ENCODE results near the gene GABRG3. TPM values are rescaled to one million over a fixed set of nuclear protein-coding genes. Genes with fewer than 3 reads are reported as not detected.

The GABRG3 gene
- not detected for total RNA-seq
- not detected for polyA plus RNA-seq
- long read RNA-seq, donor 1 = 0 reads
- long read RNA-seq, donor 2 = 0 reads
- long read RNA-seq, donor 3 = 0 reads

DNA sequence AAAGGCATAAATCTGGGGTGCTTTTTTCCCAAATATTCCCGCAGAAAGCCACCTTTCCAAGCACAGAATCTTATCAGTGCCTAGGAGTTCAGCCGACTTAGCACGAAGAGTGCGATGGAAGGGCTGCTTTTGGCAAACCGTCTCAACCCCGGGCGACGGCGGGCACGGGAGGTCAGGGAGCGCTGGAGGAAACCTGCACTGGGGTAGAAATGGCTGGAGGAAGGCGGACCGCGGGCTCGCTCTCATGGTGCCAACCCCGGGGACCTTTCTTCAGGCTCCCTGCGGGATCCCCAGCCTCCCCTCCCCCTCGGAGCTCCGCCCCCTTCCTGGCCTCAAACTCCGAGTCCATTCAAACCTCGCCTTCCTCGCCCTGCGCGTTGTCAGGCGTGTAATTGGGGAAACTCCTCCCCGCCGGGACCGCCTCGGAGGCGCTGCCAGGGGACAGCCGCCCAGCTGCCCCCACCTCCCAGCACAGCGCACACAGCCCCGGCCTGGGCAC is at the start of gene GABRG3:
Gene GABRG3, plus strand, starts transcription at position 470 of the 499 bp plus-strand sequence.
- peaks cover 4 to 57% (median 30%) of the 10 kb centered on the region in 9 donors for H3K27me3 ChIP-seq
- DNase-seq (no peak), ATAC-seq (no peak)
- H3K4me3 ChIP-seq = peak within 1 kb of the TSS in 1 of 12 donors; percentile 33
- TF ChIP-seq POLR2A (IDR thresholded peaks at IDR 0.05) = no peak
- TF ChIP-seq, protein P1, sequence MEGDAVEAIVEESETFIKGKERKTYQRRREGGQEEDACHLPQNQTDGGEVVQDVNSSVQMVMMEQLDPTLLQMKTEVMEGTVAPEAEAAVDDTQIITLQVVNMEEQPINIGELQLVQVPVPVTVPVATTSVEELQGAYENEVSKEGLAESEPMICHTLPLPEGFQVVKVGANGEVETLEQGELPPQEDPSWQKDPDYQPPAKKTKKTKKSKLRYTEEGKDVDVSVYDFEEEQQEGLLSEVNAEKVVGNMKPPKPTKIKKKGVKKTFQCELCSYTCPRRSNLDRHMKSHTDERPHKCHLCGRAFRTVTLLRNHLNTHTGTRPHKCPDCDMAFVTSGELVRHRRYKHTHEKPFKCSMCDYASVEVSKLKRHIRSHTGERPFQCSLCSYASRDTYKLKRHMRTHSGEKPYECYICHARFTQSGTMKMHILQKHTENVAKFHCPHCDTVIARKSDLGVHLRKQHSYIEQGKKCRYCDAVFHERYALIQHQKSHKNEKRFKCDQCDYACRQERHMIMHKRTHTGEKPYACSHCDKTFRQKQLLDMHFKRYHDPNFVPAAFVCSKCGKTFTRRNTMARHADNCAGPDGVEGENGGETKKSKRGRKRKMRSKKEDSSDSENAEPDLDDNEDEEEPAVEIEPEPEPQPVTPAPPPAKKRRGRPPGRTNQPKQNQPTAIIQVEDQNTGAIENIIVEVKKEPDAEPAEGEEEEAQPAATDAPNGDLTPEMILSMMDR (IDR thresholded peaks at IDR 0.05) = no peak
- no peaks in the 10 kb centered on the region for H3K36me3 ChIP-seq
- intact Hi-C loops (cut with DNase I) = loop anchor here in 1 of 10 donors (10.0 kb wide), 1 partner anchor 64 kb away; no protein-coding TSS in a partner anchor
- WGBS, 4 donors = 2 to 5% (median 3%) methylated on average over 13 to 33 of the region's 33 CpGs
- H3K4me1 ChIP-seq = peaks cover 0 to 10% (median 0%) of the 10 kb centered on the region in 12 donors
- H3K9me3 ChIP-seq = no peaks in the 10 kb centered on the region
- no peak within 1 kb of the TSS for H3K27ac ChIP-seq

- H3K4me1 ChIP-seq = no peaks in the 10 kb centered on the region
- TF ChIP-seq, protein P1 (IDR thresholded peaks at IDR 0.05) = no peak
- no peak for TF ChIP-seq POLR2A (IDR thresholded peaks at IDR 0.05)
- intact Hi-C loops (cut with DNase I) = no loop called here
Observed at GRCh38 chr15:26921433-26921832, 49.5 kb upstream of the GABRG3 start.

DNA sequence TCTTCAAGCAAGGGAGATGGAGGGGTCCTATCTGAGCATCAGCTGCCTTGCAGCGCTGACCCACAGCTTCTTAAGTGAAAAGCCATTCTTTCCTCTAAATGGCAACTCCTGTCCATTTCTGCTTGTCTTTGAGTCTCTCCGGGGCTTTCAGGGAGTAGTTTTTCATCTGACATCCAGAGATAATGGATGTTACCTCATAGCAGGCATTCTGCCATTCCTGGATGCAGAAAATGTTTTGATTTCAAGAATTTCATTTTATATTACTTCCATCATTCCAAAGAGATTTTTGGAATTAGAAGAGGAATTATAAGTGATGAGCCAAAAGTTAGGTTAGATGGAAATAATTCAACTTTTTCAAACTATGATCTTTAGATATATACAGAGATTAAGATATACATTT is 44.9 kb upstream of the GABRG3 start:
- Histone ChIP-seq H3K4me3 (no peak overlapping the region), H3K27me3 (peaks cover 0 to 5% (median 0%) of the 10 kb centered on the region in 9 donors), H3K9me3 (peaks cover 0 to 12% (median 1%) of the 10 kb centered on the region in 12 donors), H3K36me3 (no peaks in the 10 kb centered on the region), H3K4me1 (no peaks in the 10 kb centered on the region), H3K27ac (no peak overlapping the region)
- DNase-seq (no peak), ATAC-seq (no peak)
- intact Hi-C loops (cut with DNase I) = no loop called here
- TF ChIP-seq POLR2A (IDR thresholded peaks at IDR 0.05) = no peak
- TF ChIP-seq, protein P1 (IDR thresholded peaks at IDR 0.05) = no peak
- 56 to 79% (median 72%) methylated on average over 2 of the region's 2 CpGs for WGBS, 4 donors

More at GRCh38 chr15:26921433-26921832, 49.5 kb upstream of the GABRG3 start:
- H3K27ac ChIP-seq = no peak overlapping the region
- H3K9me3 ChIP-seq = peaks cover 0 to 56% (median 18%) of the 10 kb centered on the region in 12 donors
- 42 to 59% (median 48%) methylated on average over 1 of the region's 1 CpG for WGBS, 4 donors
- H3K4me3 ChIP-seq = no peak overlapping the region
- ATAC-seq (no peak), DNase-seq (no peak)
- H3K36me3 ChIP-seq = no peaks in the 10 kb centered on the region
- H3K27me3 ChIP-seq = no peaks in the 10 kb centered on the region

GRCh38 chr15:26928051-26928450 is 42.9 kb upstream of the GABRG3 start:
- H3K36me3 ChIP-seq = no peaks in the 10 kb centered on the region
- DNase-seq (no peak), ATAC-seq (no peak)
- no peak overlapping the region for H3K27ac ChIP-seq
- no peaks in the 10 kb centered on the region for H3K9me3 ChIP-seq
- peaks cover 0 to 5% (median 0%) of the 10 kb centered on the region in 9 donors for H3K27me3 ChIP-seq
- H3K4me1 ChIP-seq = no peaks in the 10 kb centered on the region
- TF ChIP-seq POLR2A (IDR thresholded peaks at IDR 0.05) = no peak
- TF ChIP-seq, protein P1 (IDR thresholded peaks at IDR 0.05) = no peak
- intact Hi-C loops (cut with DNase I) = no loop called here
- WGBS, 4 donors = 68 to 83% (median 76%) methylated on average over 8 of the region's 8 CpGs
- no peak overlapping the region for H3K4me3 ChIP-seq

All from heart left ventricle (tissue), 16 donors.